Measurements from ENCODE around the gene WDR76. TPM values are rescaled to one million over a fixed set of nuclear protein-coding genes. Genes with fewer than 3 reads are reported as not detected.
A peak's percentile ranks its signal among the peaks of the same experiment; 100 is the strongest.

Gene WDR76
- total and polyA plus RNA-seq, 7 donors = 0.34 to 0.88 (median 0.69) TPM

GRCh38 chr15:43791993-43792760 lies 34.6 kb upstream of the WDR76 start, which contains the start of gene SERF2:
SERF2 (plus strand) TSS chr15:43792320; CDS start chr15:43792377, 57 bp downstream.
- H3K27me3 ChIP-seq (ENCODE audit: insufficient read depth in 3 of 3, low read length in 2 of 3) = no peaks in the 10 kb centered on the region
- 0 to 1% (median 0%) methylated on average over 60 to 66 of the region's 66 CpGs for whole genome bisulfite sequencing, 3 donors
- H3K36me3 ChIP-seq (ENCODE audit: insufficient read depth in 1 of 2, low read depth in 1 of 2) = peaks cover 3 to 41% of the 10 kb centered on the region in 2 donors
- peak within 1 kb of the TSS; percentile 90 for H3K4me3 ChIP-seq
- DNase-seq (peak; percentile 100), ATAC-seq (peak; percentile 92 to 96 (median 94))
- H3K4me1 ChIP-seq = peaks cover 38% of the 10 kb centered on the region
- no peak for TF ChIP-seq CTCF (IDR thresholded peaks at IDR 0.05)
- H3K9me3 ChIP-seq = no peaks in the 10 kb centered on the region
- H3K27ac ChIP-seq = peak within 1 kb of the TSS; percentile 99
- intact Hi-C loops (cut with DNase I) = no loop called here

- WGBS, 3 donors = 0 to 1% (median 0%) methylated on average over 33 of the region's 33 CpGs
- Histone ChIP-seq H3K9me3 (no peaks in the 10 kb centered on the region), H3K36me3 (ENCODE audit: insufficient read depth in 1 of 2, low read depth in 1 of 2) (peaks cover 3 to 46% of the 10 kb centered on the region in 2 donors), H3K4me3 (peak overlapping the region; percentile 90), H3K27me3 (ENCODE audit: insufficient read depth in 3 of 3, low read length in 2 of 3) (no peaks in the 10 kb centered on the region), H3K27ac (peak overlapping the region; percentile 99), H3K4me1 (peaks cover 43% of the 10 kb centered on the region)
- DNase-seq (peak; percentile 54 to 62), ATAC-seq (peak; percentile 15 to 39 (median 32))
- TF ChIP-seq CTCF (IDR thresholded peaks at IDR 0.05) = peak; percentile 20
- intact Hi-C loops (cut with DNase I) = no loop called here
Observed at GRCh38 chr15:43792761-43793476, 33.9 kb upstream of the WDR76 start.

GRCh38 chr15:43793647-43794046 lies 33.2 kb upstream of the WDR76 start:
- H3K27me3 ChIP-seq (ENCODE audit: insufficient read depth in 3 of 3, low read length in 2 of 3) = no peaks in the 10 kb centered on the region
- DNase-seq (peak in 1 of 2 donors; percentile 22), ATAC-seq (no peak)
- no peak for TF ChIP-seq CTCF (IDR thresholded peaks at IDR 0.05)
- peaks cover 3 to 47% of the 10 kb centered on the region in 2 donors for H3K36me3 ChIP-seq (ENCODE audit: insufficient read depth in 1 of 2, low read depth in 1 of 2)
- intact Hi-C loops (cut with DNase I) = no loop called here
- peaks cover 44% of the 10 kb centered on the region for H3K4me1 ChIP-seq
- H3K27ac ChIP-seq = peak overlapping the region; percentile 99
- peak overlapping the region; percentile 90 for H3K4me3 ChIP-seq
- H3K9me3 ChIP-seq = no peaks in the 10 kb centered on the region
- WGBS, 3 donors = 51 to 69% (median 62%) methylated on average over 10 of the region's 10 CpGs

GRCh38 chr15:43794269-43795037 lies 32.3 kb upstream of the WDR76 start:
- WGBS, 3 donors = 54 to 61% (median 57%) methylated on average over 9 of the region's 9 CpGs
- H3K9me3 ChIP-seq = no peaks in the 10 kb centered on the region
- peak in 1 of 2 donors; percentile 53 for DNase-seq
- peak; percentile 8 to 43 (median 22) for ATAC-seq
- H3K27ac ChIP-seq = peak overlapping the region; percentile 99
- peaks cover 44% of the 10 kb centered on the region for H3K4me1 ChIP-seq
- peak overlapping the region; percentile 90 for H3K4me3 ChIP-seq
- H3K36me3 ChIP-seq (ENCODE audit: insufficient read depth in 1 of 2, low read depth in 1 of 2) = peaks cover 3 to 55% of the 10 kb centered on the region in 2 donors
- no peaks in the 10 kb centered on the region for H3K27me3 ChIP-seq (ENCODE audit: insufficient read depth in 3 of 3, low read length in 2 of 3)
- intact Hi-C loops (cut with DNase I) = no loop called here
- no peak for TF ChIP-seq CTCF (IDR thresholded peaks at IDR 0.05)

Measured in psoas muscle (tissue), 8 donors.